HL-60 (cell line): ENCODE results near the gene GIPC3.

ENCODE experiments used
- DNase-seq, 2 experiments: peaks; one replicate each; pipeline ENCODE4 v3.0.0-alpha.2; 2010 to 2020; ENCODE audit warnings: low read depth in 1 of 2, low spot score in 1 of 2
- H3K27ac ChIP-seq: fragments of 250-450 bp; sonication (Bioruptor Pico); replicated peaks from 2 replicates; pipeline ENCODE4 v1.5.1; 2020; ENCODE audit warnings: mild to moderate bottlenecking, moderate library complexity
- H3K27me3 ChIP-seq: fragments of 250-450 bp; sonication (Bioruptor Pico); 2 replicates; pipeline ENCODE4 v1.5.1; 2021; ENCODE audit warnings: mild to moderate bottlenecking, moderate library complexity; ENCODE audit not compliant: insufficient read depth, poor library complexity, severe bottlenecking
- H3K4me3 ChIP-seq: replicated peaks from 2 replicates; pipeline ENCODE4 v1.5.1; 2011; ENCODE audit warnings: mild to moderate bottlenecking, control low read depth, low read length; ENCODE audit not compliant: insufficient read depth
- GABPA ChIP-seq: IDR thresholded peaks from 2 replicates; pipeline ENCODE4 v1.6.1; 2012; ENCODE audit warnings: low read depth
- POLR2AphosphoS5 ChIP-seq: IDR thresholded peaks from 2 replicates; pipeline ENCODE4 v1.6.1; 2012; ENCODE audit warnings: low read depth
- REST ChIP-seq: IDR thresholded peaks from 2 replicates; pipeline ENCODE4 v1.6.1; 2012; ENCODE audit warnings: low read depth; ENCODE audit not compliant: insufficient replicate concordance
- SPI1 ChIP-seq: IDR thresholded peaks from 2 replicates; pipeline ENCODE4 v1.6.1; 2012; ENCODE audit warnings: low read depth, mild to moderate bottlenecking, borderline replicate concordance
- TF ChIP-seq, protein P1 (sequence below): IDR thresholded peaks from one replicate; pipeline ENCODE4 v1.5.1; 2011; ENCODE audit warnings: low read length, control low read depth, inconsistent platforms; ENCODE audit not compliant: insufficient read depth

The GIPC3 gene

DNA sequence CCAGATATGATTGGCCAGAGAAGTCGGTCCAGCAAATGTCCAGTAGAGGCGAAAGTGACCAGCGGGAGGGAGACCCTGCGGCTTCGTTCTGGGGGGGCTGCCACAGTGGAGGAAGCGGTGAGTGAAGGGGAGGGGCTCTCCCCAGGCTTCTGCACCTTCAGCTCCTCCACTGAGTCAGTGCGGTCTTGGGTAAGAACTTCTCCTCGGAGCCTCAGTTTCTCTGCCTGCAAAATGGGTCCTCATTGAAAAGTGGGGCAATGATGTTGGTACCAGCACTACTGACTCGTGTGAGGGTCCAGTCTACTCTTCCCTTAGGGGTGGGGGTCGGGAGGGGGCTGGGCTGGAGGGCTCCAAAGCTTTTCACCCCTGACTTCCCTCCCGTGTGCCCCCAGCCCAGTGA, 4.2 kb downstream of the GIPC3 start:
- H3K27ac ChIP-seq = no peak overlapping the region
- H3K27me3 ChIP-seq = peaks cover 12% of the 10 kb centered on the region
- DNase-seq = no peak
- TF ChIP-seq GABPA (no peak), REST (no peak), POLR2AphosphoS5 (no peak)
- TF ChIP-seq, protein P1, sequence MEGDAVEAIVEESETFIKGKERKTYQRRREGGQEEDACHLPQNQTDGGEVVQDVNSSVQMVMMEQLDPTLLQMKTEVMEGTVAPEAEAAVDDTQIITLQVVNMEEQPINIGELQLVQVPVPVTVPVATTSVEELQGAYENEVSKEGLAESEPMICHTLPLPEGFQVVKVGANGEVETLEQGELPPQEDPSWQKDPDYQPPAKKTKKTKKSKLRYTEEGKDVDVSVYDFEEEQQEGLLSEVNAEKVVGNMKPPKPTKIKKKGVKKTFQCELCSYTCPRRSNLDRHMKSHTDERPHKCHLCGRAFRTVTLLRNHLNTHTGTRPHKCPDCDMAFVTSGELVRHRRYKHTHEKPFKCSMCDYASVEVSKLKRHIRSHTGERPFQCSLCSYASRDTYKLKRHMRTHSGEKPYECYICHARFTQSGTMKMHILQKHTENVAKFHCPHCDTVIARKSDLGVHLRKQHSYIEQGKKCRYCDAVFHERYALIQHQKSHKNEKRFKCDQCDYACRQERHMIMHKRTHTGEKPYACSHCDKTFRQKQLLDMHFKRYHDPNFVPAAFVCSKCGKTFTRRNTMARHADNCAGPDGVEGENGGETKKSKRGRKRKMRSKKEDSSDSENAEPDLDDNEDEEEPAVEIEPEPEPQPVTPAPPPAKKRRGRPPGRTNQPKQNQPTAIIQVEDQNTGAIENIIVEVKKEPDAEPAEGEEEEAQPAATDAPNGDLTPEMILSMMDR = no peak
- no peak overlapping the region for H3K4me3 ChIP-seq

DNA sequence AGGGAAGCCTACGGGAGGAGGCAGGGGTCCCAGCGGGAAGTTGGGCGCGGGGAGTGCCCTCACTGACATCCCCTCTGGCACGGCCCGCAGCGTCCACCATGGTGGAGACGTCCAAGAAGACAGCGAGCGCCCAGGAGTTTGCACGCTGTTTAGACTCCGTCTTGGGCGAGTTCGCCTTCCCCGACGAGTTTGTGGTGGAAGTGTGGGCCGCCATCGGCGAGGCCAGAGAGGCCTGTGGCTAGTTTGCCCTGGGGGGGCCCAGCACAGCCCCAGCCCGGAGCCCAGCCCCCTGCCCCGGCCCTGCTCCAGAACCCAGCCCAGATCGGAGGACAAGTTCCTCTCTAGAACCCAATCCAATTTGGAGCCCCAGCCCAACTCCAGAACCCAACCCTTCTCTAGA, 4.7 kb downstream of the GIPC3 start:
- peaks cover 12% of the 10 kb centered on the region for H3K27me3 ChIP-seq
- DNase-seq = no peak

DNA sequence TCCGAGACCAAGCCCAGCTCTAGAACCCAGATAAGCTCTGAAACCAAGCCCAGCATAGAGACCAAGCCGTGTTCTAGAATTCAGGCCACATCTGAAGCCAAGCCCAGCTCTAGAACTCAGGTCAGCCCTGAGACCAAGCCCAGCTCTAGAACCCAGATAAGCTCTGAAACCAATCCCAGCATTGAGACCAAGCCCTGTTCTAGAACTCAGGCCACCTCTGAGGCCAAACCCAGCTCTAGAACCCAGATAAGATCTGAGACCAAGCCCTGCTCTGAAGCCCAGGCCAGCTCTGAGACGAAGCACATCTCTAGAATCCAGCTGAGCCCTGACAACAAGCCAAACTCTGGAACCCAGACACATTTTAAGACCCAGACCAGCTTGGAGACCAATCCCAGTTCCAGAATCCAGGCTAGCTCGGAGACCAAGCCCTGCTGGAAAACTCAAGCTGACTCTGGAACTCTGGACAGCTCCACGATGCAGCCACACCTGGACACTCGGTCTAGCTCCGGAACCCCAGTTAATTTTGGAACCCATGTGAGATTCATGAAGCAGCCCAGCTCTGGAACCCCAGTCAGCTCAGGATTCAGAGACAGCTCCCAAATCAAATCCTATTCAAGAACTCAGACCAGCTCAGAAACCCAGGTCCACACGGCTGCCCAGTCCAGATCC, 5.8 kb downstream of the GIPC3 start:
- DNase-seq = no peak
- Histone ChIP-seq H3K27me3 (peaks cover 3% of the 10 kb centered on the region), H3K27ac (no peak overlapping the region), H3K4me3 (no peak overlapping the region)
- no peak for TF ChIP-seq SPI1
- TF ChIP-seq REST = peak; percentile 29
- TF ChIP-seq POLR2AphosphoS5 = no peak
- TF ChIP-seq GABPA = no peak
- TF ChIP-seq, protein P1 = no peak

More for the DNA sequence above, 4.7 kb downstream of the GIPC3 start:
- Histone ChIP-seq H3K4me3 (no peak overlapping the region), H3K27ac (no peak overlapping the region)
- TF ChIP-seq SPI1 = no peak
- no peak for TF ChIP-seq REST
- TF ChIP-seq POLR2AphosphoS5 = no peak
- no peak for TF ChIP-seq GABPA
- TF ChIP-seq, protein P1 = no peak
